SW480 (cell line): ENCODE measurements around the gene TEX14.
A peak's percentile ranks its signal among the peaks of the same experiment; 100 is the strongest.
"Not testable (repeated sequence)": the region's sequence is repeated elsewhere in the genome, so short reads cannot be mapped to it uniquely, and the experiment has no call there.

Source experiments
- DNase-seq: peaks from one replicate; pipeline ENCODE4 v3.0.0-alpha.2; 2016; ENCODE audit warnings: low spot score

Gene TEX14

DNA sequence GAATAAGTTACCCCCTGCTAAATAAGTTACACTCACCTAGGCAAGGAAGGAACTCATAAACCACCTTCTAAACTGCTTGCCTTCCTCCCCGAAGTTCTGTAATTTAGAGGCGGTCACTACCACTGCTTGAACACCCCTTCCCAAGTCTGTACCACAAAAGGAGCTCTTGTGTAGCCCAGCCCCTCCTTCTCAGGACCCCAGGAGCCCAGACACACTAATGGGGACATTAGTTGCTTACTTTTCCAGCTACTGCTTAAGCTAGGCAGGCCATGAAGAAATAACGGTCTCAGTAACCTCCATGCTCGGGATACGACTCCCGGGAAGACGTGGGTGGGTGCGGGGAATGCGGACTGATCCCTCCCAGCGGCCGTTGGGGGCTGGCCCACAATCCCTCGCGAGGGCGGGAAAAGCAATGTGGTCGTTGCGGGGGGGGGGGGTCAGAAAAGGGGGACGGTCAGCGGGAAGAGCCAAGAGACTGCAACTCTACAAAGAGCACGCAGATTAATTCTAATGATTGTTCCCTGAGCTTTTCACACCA lies at the start of gene TEX14:
Gene TEX14 (minus strand): TSS at position 345 of the 538 bp plus-strand sequence. CDS start 40,044 bp downstream, outside the sequence.
- DNase-seq: no peak

GRCh38 chr17:58741121-58741625 lies 49.3 kb upstream of the TEX14 start:
- DNase-seq: peak; percentile 76

DNA sequence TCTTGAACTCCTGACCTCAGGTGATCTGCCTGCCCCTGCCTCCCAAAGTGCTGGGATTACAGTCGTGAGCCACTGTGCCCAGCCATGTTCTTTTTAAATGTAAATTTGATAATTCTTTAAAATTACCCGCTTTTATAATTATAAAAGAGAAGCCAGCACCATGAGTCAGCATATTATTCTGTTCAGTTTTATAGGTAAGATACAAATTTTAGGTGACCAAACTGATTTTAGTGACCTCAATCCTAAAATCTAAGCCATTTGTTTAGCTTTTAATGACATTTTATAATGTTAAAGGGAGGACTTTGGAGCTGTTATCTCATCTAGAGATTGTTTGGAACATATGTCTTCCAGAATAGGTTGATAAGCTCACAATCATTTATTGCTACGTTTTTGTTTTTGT lies 43.0 kb upstream of the TEX14 start:
- DNase-seq: no peak

DNA sequence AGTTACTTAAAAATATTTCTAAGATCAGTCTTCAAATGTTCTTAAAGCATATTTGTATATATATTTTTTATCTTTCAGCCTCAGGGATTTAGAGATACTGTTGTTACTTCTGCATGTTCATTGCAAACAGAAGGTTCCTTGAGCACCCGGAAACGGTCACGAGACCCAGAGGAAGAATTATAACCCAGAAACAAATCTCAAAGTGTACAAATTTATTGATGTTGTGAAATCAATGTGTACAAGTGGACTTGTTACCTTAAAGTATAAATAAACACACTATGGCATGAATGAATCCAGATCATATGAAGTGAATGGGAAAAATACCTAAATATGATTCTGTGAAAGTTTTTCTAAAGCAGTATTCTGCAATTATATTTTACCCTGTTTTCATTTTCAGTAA lies 42.2 kb upstream of the TEX14 start:
- no peak for DNase-seq

DNA sequence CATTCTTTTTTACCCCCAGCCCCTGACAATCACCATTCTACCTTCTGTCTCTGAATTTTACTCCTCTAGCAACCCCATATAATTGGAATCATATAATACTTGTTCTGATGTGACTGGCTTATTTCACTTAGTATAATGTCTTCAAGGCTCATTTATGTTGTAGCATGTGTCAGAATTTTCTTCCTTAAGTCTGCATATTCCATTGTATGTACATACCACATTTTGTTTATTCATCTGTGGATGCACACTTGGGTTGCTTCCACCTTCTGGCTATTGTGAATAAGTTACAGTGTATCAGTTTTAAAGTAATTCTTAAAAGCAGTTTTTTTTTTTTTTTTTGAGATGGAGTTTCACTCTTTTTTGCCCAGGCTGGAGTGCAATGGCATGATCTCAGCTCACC lies 39.1 kb upstream of the TEX14 start:
- no peak for DNase-seq

GRCh38 chr17:58728798-58729197 lies 37.0 kb upstream of the TEX14 start:
- no peak for DNase-seq

- no peak for DNase-seq
These were observed 30.9 kb upstream of the TEX14 start for GRCh38 chr17:58722696-58723095.

- no peak for DNase-seq
These were observed 30.4 kb upstream of the TEX14 start for GRCh38 chr17:58722274-58722673.

GRCh38 chr17:58710948-58711552 lies 19.2 kb upstream of the TEX14 start:
- peak; percentile 19 for DNase-seq

DNA sequence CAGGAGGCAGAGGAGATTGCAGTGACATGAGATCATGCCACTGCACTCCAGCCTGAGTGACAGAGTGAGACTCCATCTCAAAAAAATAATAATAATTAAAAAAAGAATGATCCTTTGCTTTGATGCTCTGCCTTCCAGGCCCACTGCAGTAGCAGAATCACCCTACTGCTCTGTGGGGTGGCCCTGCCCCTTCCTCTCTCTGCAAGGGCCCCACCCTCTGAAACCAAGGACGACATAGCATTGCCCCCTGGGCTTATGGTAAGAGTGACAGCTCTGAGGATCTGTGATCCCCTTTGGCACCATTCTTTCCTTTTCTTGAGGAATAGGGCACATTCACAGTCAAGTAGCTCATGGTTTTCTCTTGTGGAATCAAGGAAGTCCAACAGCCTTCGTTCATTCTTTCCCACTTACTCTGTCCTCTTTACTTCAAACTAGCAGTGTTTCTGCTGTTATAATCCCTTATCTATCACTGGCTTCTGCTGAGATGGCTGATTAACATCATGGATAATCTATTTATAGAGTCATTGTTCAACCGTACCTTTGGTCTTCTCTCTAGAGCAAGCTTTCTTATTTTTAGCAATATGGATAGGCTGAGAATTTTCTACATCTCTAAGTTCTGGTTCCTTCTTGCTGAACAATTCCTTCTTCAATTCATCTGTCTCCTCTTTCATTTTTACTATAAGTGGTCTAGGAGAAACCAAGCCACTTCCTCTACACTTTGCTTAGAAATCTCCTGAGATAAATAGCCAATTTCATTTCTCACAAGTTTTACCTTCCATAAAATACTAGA lies 14.7 kb upstream of the TEX14 start:
- DNase-seq: no peak

GRCh38 chr17:58703916-58704286 lies 12.1 kb upstream of the TEX14 start:
- DNase-seq: no peak

DNA sequence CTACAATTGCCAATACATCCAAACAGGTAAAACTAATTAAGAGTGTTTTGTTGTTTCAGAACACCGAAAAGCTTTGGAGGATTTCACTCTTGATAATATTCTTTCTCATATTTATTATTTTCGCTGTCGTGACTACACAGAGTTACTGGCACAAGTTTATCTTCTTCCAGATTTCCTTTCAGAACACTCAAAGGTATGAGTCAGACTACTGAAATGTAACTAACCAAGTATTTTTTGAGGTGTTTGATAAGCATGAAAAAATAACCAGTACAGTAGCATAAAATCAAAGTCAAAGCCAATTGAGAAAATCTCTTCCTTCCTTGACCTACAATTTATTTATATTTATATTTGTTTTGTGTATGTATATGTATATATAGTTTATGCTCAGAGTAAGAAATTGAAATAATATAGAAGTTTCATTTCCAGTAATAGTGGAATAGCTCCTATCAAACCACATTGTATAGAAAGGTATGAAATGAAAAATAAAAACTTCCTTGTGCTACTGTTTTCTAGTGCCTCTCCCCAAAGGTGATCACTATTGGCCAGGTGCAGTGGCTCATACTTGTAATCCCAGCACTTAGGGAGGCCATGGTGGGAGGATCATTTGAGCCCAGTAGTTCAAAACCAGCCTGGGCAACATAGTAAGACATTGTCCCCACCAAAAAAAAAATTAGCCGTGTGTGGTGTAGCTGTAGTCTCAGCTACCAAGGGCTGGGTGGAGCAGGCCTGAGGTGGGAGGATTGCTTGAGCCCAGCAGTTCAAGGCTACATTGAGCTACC lies 11.5 kb upstream of the TEX14 start:
- no peak for DNase-seq

GRCh38 chr17:58702708-58703107 lies 10.9 kb upstream of the TEX14 start:
- DNase-seq: no peak

DNA sequence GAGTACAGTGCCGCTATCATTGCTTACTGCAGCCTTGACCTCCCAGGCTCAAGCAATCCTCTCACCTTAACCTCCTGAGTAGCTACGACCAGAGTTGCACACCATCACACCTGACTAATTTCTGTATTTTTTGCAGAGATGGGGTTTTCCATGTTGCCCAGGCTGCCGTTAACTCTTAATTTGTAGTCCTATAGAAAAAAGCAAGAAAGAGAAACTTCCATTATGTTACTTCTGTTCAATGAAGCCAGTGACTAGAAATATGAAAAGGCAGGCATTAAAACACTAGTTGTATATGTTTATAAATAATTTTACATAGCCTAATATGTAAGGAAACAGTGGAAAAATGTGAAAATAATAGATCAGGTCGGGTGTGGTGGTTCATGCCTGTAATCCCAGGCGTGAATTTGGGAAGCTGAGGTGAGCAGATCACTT lies 10.2 kb upstream of the TEX14 start:
- DNase-seq: no peak

DNA sequence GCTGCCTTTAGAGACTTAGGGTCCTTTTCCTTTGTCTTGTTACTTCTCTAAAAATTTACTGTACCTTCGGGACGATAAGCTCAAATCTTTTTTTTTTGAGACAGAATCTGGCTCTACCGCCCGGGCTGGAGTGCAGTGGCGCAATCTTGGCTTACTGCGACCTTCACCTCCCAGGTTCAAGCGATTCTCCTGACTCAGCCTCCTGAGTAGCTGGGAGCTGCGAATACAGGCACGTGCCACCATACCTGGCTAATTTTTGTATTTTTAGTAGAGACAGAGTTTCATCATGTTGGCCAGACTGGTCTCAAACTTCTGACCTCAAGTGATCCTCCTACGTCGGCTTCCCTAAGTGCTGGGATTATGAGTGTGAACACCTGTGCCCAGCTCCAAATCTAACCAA lies 7.9 kb upstream of the TEX14 start:
- no peak for DNase-seq

GRCh38 chr17:58694826-58695225 lies 3.0 kb upstream of the TEX14 start:
- no peak for DNase-seq

- DNase-seq: no peak
These were observed 2.5 kb upstream of the TEX14 start for GRCh38 chr17:58694302-58694701.

- DNase-seq: no peak
These were observed 1.9 kb upstream of the TEX14 start for GRCh38 chr17:58693751-58694150.

DNA sequence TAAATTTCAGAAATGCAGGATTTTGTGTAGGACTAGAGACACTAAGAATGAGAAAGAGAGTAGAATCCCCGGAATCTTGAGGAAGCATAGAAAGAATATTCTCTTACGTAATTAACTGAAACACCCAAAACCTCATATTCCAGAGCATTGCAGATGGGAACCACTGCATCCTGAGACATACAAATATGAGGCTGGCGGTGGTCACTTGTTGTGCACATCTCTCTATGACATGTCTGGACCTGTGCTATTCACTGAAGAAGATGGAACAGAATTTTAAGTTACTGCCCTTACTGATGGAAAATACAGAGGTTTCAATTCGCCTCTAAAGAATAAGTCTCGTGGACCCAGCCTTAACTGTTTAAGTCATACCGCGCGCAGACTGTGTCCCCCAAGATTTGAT lies 1.4 kb upstream of the TEX14 start:
- no peak for DNase-seq

DNA sequence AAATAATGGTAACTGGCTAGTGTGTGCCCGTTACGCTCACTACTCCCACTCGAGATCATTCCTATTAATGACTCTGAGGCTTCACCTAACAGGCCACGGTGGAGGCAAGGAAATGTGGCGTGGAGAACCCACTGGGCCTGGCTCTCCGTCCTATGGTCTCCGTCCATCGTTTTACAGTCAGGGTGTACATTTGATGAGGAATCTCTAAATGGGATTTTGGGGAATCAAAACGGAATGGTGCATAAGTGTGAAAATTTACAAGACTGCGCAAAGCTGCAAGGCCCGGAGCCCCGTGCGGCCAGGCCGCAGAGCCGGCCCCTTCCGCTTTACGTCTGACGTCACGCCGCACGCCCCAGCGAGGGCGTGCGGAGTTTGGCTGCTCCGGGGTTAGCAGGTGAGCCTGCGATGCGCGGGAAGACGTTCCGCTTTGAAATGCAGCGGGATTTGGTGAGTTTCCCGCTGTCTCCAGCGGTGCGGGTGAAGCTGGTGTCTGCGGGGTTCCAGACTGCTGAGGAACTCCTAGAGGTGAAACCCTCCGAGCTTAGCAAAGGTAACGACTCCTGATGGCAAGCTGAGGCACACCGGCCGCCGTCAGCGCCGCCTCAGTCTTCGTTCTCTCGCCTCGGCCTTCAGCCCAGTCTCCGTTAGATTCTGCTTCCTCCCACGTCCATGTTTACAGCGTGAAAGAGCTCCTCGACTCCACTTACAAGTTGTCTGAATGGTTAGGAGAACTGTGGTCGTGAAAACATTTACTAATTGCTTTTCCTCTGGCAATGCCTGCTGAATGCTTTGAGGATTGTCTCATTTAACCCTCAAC lies 602 bp upstream of the TEX14 start, which contains the start of gene RAD51C:
Gene RAD51C (plus strand): TSS at position 364 of the 817 bp plus-strand sequence. CDS start 42 bp downstream, at position 406.
- peak; percentile 87 for DNase-seq

GRCh38 chr17:58690033-58690432 lies 1.8 kb downstream of the TEX14 start:
- not testable (repeated sequence) for DNase-seq
